ENCODE measurements around the gene SLC35G3. TPM values are rescaled to one million over a fixed set of nuclear protein-coding genes. Genes with fewer than 3 reads are reported as not detected.
"Not testable (repeated sequence)": the region's sequence is repeated elsewhere in the genome, so short reads cannot be mapped to it uniquely, and the experiment has no call there.

Gene SLC35G3
- total RNA-seq, 1 experiment from 2014 or later = not detected

DNA sequence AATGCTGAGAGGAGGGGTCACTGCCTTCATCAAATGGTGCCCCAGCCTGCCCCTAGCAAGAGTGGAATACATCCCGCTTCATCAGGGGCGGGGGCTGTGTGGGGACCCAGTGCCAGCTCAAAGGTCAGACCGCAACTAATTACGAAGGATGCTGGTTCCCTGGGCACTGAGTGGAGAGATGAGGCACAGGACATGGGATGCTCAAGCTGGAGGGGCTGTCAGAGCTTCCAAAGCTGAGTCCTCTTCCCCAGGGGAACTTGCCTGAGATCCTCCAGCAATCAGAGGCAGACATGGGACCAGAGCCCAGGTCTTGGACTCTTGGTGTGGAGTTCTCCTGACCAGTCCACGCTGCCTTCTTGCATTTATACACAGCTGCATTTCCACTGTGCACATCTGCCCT is 27.7 kb downstream of the SLC35G3 start:
- no peaks in the 10 kb centered on the region for H3K36me3 ChIP-seq
- no peaks in the 10 kb centered on the region; the same call in 1 of the 2 replicates for H3K4me1 ChIP-seq
- no peaks in the 10 kb centered on the region for H3K9me3 ChIP-seq (replicated peaks)
- H3K27ac ChIP-seq = no peak overlapping the region
- peaks cover 9% of the 10 kb centered on the region; the same call in 1 of the 2 replicates for H3K27me3 ChIP-seq
- DNase-seq = no peak
- no peak overlapping the region for H3K4me3 ChIP-seq

GRCh38 chr17:35164716-35165115 is 29.5 kb downstream of the SLC35G3 start:
- Histone ChIP-seq H3K36me3 (no peaks in the 10 kb centered on the region), H3K4me1 (no peaks in the 10 kb centered on the region; the same call in 1 of the 2 replicates), H3K9me3 (replicated peaks) (no peaks in the 10 kb centered on the region), H3K27ac (no peak overlapping the region), H3K4me3 (no peak overlapping the region), H3K27me3 (peaks cover 6% of the 10 kb centered on the region; the same call in 1 of the 2 replicates)
- no peak for DNase-seq

- H3K27ac ChIP-seq = no peak overlapping the region
- no peak for DNase-seq
- no peaks in the 10 kb centered on the region for H3K36me3 ChIP-seq
- no peaks in the 10 kb centered on the region for H3K9me3 ChIP-seq (replicated peaks)
- no peak overlapping the region for H3K4me3 ChIP-seq
- H3K27me3 ChIP-seq = peaks cover 4% of the 10 kb centered on the region; the same call in 1 of the 2 replicates
- no peaks in the 10 kb centered on the region; the same call in 1 of the 2 replicates for H3K4me1 ChIP-seq
Observed at GRCh38 chr17:35163886-35164285, 30.3 kb downstream of the SLC35G3 start.

GRCh38 chr17:35162755-35163154 is 31.4 kb downstream of the SLC35G3 start:
- Histone ChIP-seq H3K36me3 (no peaks in the 10 kb centered on the region), H3K27ac (no peak overlapping the region), H3K4me1 (no peaks in the 10 kb centered on the region; the same call in 1 of the 2 replicates), H3K4me3 (no peak overlapping the region), H3K27me3 (peaks cover 4% of the 10 kb centered on the region; the same call in 1 of the 2 replicates), H3K9me3 (replicated peaks) (no peaks in the 10 kb centered on the region)
- DNase-seq = no peak

- no peak for DNase-seq
- Histone ChIP-seq H3K27ac (no peak overlapping the region), H3K27me3 (peaks cover 4% of the 10 kb centered on the region; the same call in 1 of the 2 replicates), H3K9me3 (replicated peaks) (no peaks in the 10 kb centered on the region), H3K36me3 (no peaks in the 10 kb centered on the region), H3K4me1 (no peaks in the 10 kb centered on the region), H3K4me3 (no peak overlapping the region)
Observed at GRCh38 chr17:35161281-35161761, 32.9 kb downstream of the SLC35G3 start.

DNA sequence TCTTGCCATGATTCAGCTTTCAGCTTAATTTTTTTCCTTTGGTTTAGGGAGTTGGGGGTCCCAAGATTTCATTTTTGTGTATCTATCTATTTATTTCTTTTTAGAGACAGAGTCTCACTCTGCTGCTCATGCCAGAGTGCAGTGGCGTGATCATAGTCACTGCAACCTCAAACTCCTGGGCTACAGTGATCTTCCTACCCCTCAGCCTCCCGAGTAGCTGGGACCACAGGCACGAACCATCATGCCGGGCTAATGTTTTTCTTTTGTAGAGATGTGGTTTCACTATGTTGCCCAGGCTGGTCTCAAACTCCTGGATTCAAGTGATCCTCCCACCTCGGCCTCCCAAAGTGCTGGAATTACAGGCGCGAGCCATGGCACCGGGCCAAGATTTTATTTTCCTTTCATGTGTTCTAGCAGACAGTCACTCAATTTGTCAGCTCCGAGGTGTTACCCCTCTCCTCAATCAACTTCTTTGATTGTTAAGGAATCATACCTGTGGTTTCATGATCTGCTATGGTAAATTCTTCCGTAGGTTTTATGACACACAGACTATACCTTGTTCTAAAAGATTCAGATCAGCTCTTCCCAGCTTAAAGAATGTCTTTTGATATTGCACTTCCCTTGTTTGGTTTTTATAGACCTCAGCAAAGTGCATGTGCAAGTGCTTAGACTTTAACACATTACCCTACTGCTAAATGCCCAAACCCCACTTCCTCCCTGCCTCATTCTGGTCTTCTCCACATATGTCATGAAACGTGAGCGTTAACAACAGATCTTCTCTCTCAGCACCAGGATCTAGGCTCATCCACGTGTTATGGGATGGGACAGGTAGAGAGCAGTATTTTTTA is 33.6 kb downstream of the SLC35G3 start:
- peaks cover 4% of the 10 kb centered on the region; the same call in 1 of the 2 replicates for H3K27me3 ChIP-seq
- H3K36me3 ChIP-seq = no peaks in the 10 kb centered on the region
- no peak for DNase-seq
- no peak overlapping the region for H3K27ac ChIP-seq
- no peaks in the 10 kb centered on the region for H3K9me3 ChIP-seq (replicated peaks)
- no peaks in the 10 kb centered on the region for H3K4me1 ChIP-seq
- no peak overlapping the region for H3K4me3 ChIP-seq

DNA sequence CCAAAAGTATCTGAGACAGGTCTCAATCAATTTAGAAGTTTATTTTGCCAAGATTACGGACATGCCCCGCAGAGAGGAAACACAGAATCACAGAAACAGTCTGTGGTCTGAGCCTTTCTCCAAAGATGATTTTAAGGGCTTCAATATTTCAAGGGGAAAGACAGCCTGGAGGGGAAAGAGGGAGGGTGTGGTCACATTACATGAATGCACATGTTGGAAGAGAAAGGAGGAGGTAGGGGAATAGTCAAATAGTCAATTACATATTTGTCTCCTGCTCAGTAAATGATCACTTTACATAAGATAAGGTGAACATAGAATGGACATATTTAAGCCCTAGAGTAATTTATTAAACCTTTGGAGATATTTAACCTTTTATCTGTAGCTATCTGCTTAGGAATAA is 34.3 kb downstream of the SLC35G3 start:
- no peak for DNase-seq
- no peaks in the 10 kb centered on the region for H3K9me3 ChIP-seq (replicated peaks)
- no peak overlapping the region for H3K4me3 ChIP-seq
- no peak overlapping the region for H3K27ac ChIP-seq
- no peaks in the 10 kb centered on the region for H3K4me1 ChIP-seq
- peaks cover 4% of the 10 kb centered on the region; the same call in 1 of the 2 replicates for H3K27me3 ChIP-seq
- H3K36me3 ChIP-seq = no peaks in the 10 kb centered on the region

DNA sequence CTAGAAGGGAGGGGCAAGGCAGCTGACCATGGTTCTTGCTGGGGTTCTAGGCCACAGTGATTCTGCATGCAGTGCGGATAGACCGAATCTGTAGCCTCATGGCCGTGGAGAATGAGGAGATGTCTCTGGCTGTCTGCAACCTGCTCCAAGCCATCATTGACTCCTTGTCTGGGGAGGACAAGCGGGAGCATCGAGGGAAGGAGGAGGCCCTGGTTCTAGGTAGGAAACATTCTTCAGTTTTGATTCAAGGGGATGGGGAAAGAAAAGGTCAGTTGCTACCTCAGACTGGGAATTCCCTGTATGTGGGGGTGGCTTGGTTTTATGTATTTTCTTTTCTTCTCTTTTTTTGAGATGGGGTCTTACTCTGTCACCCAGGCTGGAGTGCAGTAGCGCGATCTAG is 38.9 kb downstream of the SLC35G3 start:
- no peak for DNase-seq
- no peaks in the 10 kb centered on the region for H3K9me3 ChIP-seq (replicated peaks)

DNA sequence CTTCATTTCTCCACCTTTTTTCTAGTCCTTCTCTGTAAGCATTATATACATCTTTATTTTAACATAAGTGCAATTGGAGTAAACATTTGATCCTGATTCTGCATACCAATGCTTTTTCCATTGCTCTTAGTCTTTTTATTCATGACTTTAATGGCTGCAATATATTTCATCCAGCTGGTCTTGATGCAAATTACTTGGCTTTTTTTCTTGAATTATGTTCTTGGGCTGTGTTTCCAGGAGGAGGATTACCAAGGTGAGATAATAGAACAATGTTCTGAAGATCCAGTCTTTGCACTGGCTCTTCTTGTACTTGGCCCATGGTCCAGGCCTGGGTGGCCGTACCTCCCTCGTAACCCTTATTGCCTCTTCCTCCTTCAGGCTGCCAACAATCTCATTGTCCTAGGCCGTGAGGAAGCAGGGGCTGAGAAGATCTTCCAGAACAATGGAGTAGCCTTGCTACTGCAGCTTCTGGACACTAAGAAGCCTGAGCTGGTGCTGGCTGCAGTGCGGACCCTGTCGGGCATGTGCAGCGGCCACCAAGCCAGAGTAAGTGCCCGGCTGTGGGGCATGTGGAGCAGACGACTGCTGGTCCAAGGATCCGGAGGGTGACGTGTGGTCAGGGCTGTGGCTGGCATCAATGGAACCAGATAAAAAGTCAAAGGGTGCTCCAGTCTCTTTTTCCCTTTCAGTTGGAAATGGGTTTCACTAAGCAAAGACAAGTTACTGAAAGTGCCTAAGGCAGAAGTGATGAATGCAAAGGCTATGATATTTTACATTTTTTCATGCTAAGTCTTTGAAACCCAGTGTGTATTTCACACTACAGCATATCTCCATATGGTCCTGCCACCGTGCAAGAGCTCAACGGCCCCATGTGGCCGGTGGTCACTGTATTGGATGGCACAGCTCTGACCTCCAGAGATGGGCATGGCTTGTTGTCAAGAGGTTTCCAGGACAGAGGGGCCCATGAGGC is 39.7 kb downstream of the SLC35G3 start:
- Histone ChIP-seq H3K27ac (no peak overlapping the region), H3K9me3 (replicated peaks) (no peaks in the 10 kb centered on the region), H3K4me3 (no peak overlapping the region), H3K4me1 (no peaks in the 10 kb centered on the region), H3K36me3 (no peaks in the 10 kb centered on the region), H3K27me3 (peaks cover 8% of the 10 kb centered on the region; the same call in 1 of the 2 replicates)
- no peak for DNase-seq

More for the DNA sequence above, 38.9 kb downstream of the SLC35G3 start:
- Histone ChIP-seq H3K4me1 (no peaks in the 10 kb centered on the region), H3K36me3 (no peaks in the 10 kb centered on the region), H3K27ac (no peak overlapping the region), H3K4me3 (no peak overlapping the region), H3K27me3 (peaks cover 8% of the 10 kb centered on the region; the same call in 1 of the 2 replicates)

DNA sequence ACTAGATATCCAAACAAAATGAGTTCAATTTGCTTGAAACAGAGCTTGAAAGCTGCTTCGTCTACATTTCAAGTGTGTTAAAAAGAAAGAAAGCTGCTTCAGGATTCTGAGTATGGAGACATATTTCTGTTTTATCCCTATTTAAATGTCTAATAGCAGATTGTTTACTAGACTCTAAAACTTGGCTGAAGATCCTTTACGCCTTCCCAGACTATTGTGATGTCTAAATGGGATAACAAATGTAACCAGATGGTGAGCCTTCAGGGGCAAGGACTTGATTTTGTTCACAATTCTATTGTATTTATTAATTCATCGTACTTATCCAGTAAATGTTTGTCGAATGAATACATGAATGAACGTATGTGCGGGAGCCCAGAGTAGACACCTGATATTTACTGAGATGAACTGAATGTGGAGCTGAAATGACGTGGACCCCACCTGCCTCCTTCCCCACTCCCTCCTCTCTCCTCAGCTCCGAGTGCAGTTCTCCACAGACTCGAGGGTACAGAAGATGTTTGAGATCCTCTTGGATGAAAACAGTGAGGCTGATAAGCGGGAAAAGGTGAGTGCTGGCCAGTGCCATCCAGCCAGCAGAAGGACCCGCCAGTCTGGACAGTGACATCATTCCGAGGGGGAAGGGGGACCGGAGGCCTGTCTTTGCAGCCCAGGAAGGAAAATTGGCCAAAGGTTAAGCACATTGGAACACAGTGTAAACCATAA is 41.6 kb downstream of the SLC35G3 start:
- Histone ChIP-seq H3K27ac (no peak overlapping the region), H3K9me3 (replicated peaks) (no peaks in the 10 kb centered on the region), H3K4me1 (peaks cover 3% of the 10 kb centered on the region; the same call in 1 of the 2 replicates), H3K4me3 (no peak overlapping the region), H3K27me3 (peaks cover 10% of the 10 kb centered on the region; the same call in 1 of the 2 replicates), H3K36me3 (no peaks in the 10 kb centered on the region)
- no peak for DNase-seq

GRCh38 chr17:35151080-35151479 is 43.1 kb downstream of the SLC35G3 start:
- Histone ChIP-seq H3K27me3 (peaks cover 12% of the 10 kb centered on the region; the same call in 1 of the 2 replicates), H3K4me1 (peaks cover 12% of the 10 kb centered on the region)
- H3K9me3 ChIP-seq (replicated peaks); H3K36me3 ChIP-seq; DNase-seq; H3K4me3 ChIP-seq; H3K27ac ChIP-seq: not testable (repeated sequence)

GRCh38 chr17:35149941-35150340 is 44.3 kb downstream of the SLC35G3 start:
- no peak for DNase-seq
- Histone ChIP-seq H3K9me3 (replicated peaks) (no peaks in the 10 kb centered on the region), H3K36me3 (no peaks in the 10 kb centered on the region), H3K27ac (no peak overlapping the region), H3K27me3 (peaks cover 12% of the 10 kb centered on the region; the same call in 1 of the 2 replicates), H3K4me1 (peaks cover 12% of the 10 kb centered on the region), H3K4me3 (no peak overlapping the region)

GRCh38 chr17:35148144-35148543 is 46.0 kb downstream of the SLC35G3 start:
- no peak for DNase-seq

More at GRCh38 chr17:35148144-35148543, 46.0 kb downstream of the SLC35G3 start:
- peaks cover 4% of the 10 kb centered on the region; the same call in 1 of the 2 replicates for H3K27me3 ChIP-seq
- H3K36me3 ChIP-seq = no peaks in the 10 kb centered on the region
- H3K27ac ChIP-seq = no peak overlapping the region
- peaks cover 12% of the 10 kb centered on the region for H3K4me1 ChIP-seq
- H3K4me3 ChIP-seq = no peak overlapping the region
- no peaks in the 10 kb centered on the region for H3K9me3 ChIP-seq (replicated peaks)
